GM06990 (cell line): ENCODE data around the gene SCAMP2.

ENCODE experiments used
- DNase-seq: peaks from one replicate; pipeline ENCODE4 v3.0.0-alpha.2; 2011; ENCODE audit not compliant: insufficient read length; ENCODE audit errors: extremely low read depth
- H3K27me3 ChIP-seq: replicated peaks from 2 replicates; pipeline ENCODE4 v1.6.0; 2011; ENCODE audit warnings: low read length; ENCODE audit not compliant: control insufficient read depth, insufficient read depth
- H3K36me3 ChIP-seq: 2 replicates; pipeline ENCODE4 v1.5.1; 2011; ENCODE audit warnings: low read length; ENCODE audit not compliant: control insufficient read depth, insufficient read depth
- H3K4me3 ChIP-seq: replicated peaks from 2 replicates; pipeline ENCODE4 v1.5.1; 2011; ENCODE audit warnings: low read depth, mild to moderate bottlenecking, control low read depth, low read length
- TF ChIP-seq, protein P1 (sequence below): IDR thresholded peaks from 2 replicates; pipeline ENCODE4 v1.5.1; 2011; ENCODE audit warnings: low read length, control low read depth, mild to moderate bottlenecking, inconsistent platforms; ENCODE audit not compliant: insufficient read depth, poor library complexity, severe bottlenecking

Gene SCAMP2

DNA sequence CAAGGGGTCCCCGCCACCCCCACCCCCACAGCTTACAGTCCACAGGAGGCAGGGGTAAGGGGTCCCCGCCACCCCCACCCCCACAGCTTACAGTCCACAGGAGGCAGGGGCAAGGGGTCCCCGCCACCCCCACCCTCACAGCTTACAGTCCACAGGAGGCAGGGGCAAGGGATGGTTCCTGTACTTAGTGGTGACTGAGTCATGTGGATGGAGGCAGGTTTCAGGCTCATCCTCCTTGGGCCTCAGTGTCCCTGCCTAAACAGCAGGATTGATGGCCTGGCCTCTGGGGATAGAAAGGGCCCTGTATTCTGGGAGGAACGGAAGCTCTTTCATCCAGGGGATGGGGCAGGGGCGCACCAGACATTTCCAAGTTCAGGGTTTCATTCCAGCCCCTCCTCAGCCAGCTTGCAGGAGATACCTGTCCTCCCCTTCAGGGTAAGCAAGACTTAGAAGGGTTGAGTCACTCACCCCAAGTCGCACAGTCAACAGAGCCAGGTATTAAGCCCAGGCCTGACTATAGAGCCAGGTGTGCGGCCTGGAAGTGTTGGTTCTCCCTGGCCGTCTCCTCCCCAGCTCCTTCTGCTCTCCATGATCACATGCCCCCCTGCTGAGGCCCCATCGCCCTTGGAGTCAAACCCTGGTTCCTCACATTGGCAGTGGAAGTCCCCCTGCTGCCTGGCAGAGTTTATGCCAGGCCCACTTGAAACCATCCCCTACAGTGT, 78.8 kb downstream of the SCAMP2 start:
- H3K4me3 ChIP-seq = no peak overlapping the region
- H3K36me3 ChIP-seq = peaks cover 26% of the 10 kb centered on the region
- TF ChIP-seq, protein P1, sequence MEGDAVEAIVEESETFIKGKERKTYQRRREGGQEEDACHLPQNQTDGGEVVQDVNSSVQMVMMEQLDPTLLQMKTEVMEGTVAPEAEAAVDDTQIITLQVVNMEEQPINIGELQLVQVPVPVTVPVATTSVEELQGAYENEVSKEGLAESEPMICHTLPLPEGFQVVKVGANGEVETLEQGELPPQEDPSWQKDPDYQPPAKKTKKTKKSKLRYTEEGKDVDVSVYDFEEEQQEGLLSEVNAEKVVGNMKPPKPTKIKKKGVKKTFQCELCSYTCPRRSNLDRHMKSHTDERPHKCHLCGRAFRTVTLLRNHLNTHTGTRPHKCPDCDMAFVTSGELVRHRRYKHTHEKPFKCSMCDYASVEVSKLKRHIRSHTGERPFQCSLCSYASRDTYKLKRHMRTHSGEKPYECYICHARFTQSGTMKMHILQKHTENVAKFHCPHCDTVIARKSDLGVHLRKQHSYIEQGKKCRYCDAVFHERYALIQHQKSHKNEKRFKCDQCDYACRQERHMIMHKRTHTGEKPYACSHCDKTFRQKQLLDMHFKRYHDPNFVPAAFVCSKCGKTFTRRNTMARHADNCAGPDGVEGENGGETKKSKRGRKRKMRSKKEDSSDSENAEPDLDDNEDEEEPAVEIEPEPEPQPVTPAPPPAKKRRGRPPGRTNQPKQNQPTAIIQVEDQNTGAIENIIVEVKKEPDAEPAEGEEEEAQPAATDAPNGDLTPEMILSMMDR = no peak
- no peaks in the 10 kb centered on the region for H3K27me3 ChIP-seq
- no peak for DNase-seq
